Upper lobe of right lung (tissue), 1 donor: Measurements from ENCODE around the gene HS2ST1. TPM values are rescaled to one million over a fixed set of nuclear protein-coding genes. Genes with fewer than 3 reads are reported as not detected.
"Not testable (repeated sequence)": the region's sequence is repeated elsewhere in the genome, so short reads cannot be mapped to it uniquely, and the experiment has no call there.

Source experiments
- ATAC-seq: fragments of 200-7000 bp; cut with Tn5 transposase; one replicate; pipeline ENCODE4 v1.9.1; 2020; ENCODE audit warnings: mild to moderate bottlenecking, moderate library complexity
- DNase-seq: peaks from one replicate; pipeline ENCODE4 v3.0.0-alpha.2; 2020
- H3K27ac ChIP-seq: fragments of 200-600 bp; one replicate; pipeline ENCODE4 v1.8.0; 2022
- H3K27me3 ChIP-seq: fragments of 200-600 bp; one replicate; pipeline ENCODE4 v1.8.0; 2022; ENCODE audit warnings: mild to moderate bottlenecking
- H3K36me3 ChIP-seq: fragments of 200-600 bp; one replicate; pipeline ENCODE4 v1.8.0; 2022
- H3K4me1 ChIP-seq: fragments of 200-600 bp; one replicate; pipeline ENCODE4 v1.8.0; 2022
- H3K4me3 ChIP-seq: fragments of 200-600 bp; one replicate; pipeline ENCODE4 v1.8.0; 2022; ENCODE audit warnings: mild to moderate bottlenecking
- H3K9me3 ChIP-seq: fragments of 200-600 bp; one replicate; pipeline ENCODE4 v1.8.0; 2022
- intact Hi-C: fragments of 100-400 bp; cut with DNase I; formaldehyde crosslinking; loops from one replicate; pipeline ENCODE4 v1.11.0; 2022
- total RNA-seq: library from RNA; stranded (reverse); fragmentation: NEBNext Ultra II Directional; extraction: Animal tissue kit (Norgen Biotek cat#: 25700); gene quantifications from one replicate; pipeline ENCODE4 v1.2.1, GENCODE V29; 2021
- TF ChIP-seq, protein P1 (sequence below): fragments of 200-600 bp; IDR thresholded peaks from one replicate; pipeline ENCODE4 v1.8.0; 2022; ENCODE audit warnings: antibody characterized with exemption
- donor health status: DM: no; HTN: yes; CAD: no; lungs with severe emphysema.

Gene HS2ST1
- total RNA-seq, 1 donor from 2014 or later: 19.9 TPM

GRCh38 chr1:86872086-86872485, 42.3 kb upstream of the HS2ST1 start:
- no peaks in the 10 kb centered on the region for H3K4me1 ChIP-seq
- H3K27ac ChIP-seq: no peak overlapping the region
- H3K4me3 ChIP-seq: no peak overlapping the region
- no peaks in the 10 kb centered on the region for H3K27me3 ChIP-seq
- no peaks in the 10 kb centered on the region for H3K9me3 ChIP-seq
- no peak for DNase-seq
- TF ChIP-seq, protein P1, sequence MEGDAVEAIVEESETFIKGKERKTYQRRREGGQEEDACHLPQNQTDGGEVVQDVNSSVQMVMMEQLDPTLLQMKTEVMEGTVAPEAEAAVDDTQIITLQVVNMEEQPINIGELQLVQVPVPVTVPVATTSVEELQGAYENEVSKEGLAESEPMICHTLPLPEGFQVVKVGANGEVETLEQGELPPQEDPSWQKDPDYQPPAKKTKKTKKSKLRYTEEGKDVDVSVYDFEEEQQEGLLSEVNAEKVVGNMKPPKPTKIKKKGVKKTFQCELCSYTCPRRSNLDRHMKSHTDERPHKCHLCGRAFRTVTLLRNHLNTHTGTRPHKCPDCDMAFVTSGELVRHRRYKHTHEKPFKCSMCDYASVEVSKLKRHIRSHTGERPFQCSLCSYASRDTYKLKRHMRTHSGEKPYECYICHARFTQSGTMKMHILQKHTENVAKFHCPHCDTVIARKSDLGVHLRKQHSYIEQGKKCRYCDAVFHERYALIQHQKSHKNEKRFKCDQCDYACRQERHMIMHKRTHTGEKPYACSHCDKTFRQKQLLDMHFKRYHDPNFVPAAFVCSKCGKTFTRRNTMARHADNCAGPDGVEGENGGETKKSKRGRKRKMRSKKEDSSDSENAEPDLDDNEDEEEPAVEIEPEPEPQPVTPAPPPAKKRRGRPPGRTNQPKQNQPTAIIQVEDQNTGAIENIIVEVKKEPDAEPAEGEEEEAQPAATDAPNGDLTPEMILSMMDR: no peak
- H3K36me3 ChIP-seq: no peaks in the 10 kb centered on the region
- ATAC-seq: no peak
- intact Hi-C loops: no loop called here

DNA sequence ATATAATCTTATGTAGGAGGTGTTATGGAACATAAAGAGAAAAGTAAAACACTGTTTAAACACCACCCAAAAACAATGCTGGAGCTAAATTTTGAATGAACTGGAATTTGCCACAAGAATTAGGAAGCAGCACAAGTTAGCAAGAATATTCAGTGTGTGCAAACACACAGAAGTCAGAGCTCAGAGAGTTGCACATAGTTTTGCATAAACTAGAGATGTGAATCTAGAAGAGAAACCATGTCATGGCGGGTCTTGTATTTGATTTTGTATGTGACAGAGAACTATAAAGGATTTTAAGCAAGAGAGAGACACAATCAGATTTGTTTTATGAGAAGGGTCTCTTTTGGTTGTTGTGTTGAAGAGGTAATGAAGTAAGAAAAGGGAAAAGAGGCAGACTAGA, 38.7 kb upstream of the HS2ST1 start:
- peaks cover 18% of the 10 kb centered on the region for H3K36me3 ChIP-seq
- no peaks in the 10 kb centered on the region for H3K4me1 ChIP-seq
- no peak overlapping the region for H3K27ac ChIP-seq
- no peaks in the 10 kb centered on the region for H3K27me3 ChIP-seq
- TF ChIP-seq, protein P1: no peak
- intact Hi-C loops: no loop called here
- no peaks in the 10 kb centered on the region for H3K9me3 ChIP-seq
- DNase-seq: no peak
- no peak overlapping the region for H3K4me3 ChIP-seq
- ATAC-seq: no peak

GRCh38 chr1:86887479-86888162, 26.8 kb upstream of the HS2ST1 start:
- DNase-seq (no peak), ATAC-seq (no peak)
- Histone ChIP-seq H3K4me3 (no peak overlapping the region), H3K9me3 (no peaks in the 10 kb centered on the region), H3K4me1 (no peaks in the 10 kb centered on the region), H3K27me3 (no peaks in the 10 kb centered on the region), H3K27ac (no peak overlapping the region), H3K36me3 (peaks cover 7% of the 10 kb centered on the region)
- TF ChIP-seq, protein P1: no peak
- intact Hi-C loops: no loop called here

GRCh38 chr1:86888327-86888726, 26.1 kb upstream of the HS2ST1 start:
- Histone ChIP-seq H3K27ac (no peak overlapping the region), H3K27me3 (no peaks in the 10 kb centered on the region), H3K9me3 (no peaks in the 10 kb centered on the region), H3K4me1 (no peaks in the 10 kb centered on the region), H3K4me3 (no peak overlapping the region), H3K36me3 (peaks cover 7% of the 10 kb centered on the region)
- TF ChIP-seq, protein P1: no peak
- no peak for ATAC-seq
- no peak for DNase-seq
- intact Hi-C loops: no loop called here

GRCh38 chr1:86899401-86899800, 15.0 kb upstream of the HS2ST1 start:
- H3K4me1 ChIP-seq, H3K4me3 ChIP-seq, DNase-seq, H3K27ac ChIP-seq, ATAC-seq, H3K27me3 ChIP-seq, H3K9me3 ChIP-seq, intact Hi-C loops: not testable (repeated sequence)
- peaks cover 24% of the 10 kb centered on the region for H3K36me3 ChIP-seq

GRCh38 chr1:86905875-86906274, 8.6 kb upstream of the HS2ST1 start:
- Histone ChIP-seq H3K27me3 (no peaks in the 10 kb centered on the region), H3K4me3 (no peak overlapping the region), H3K4me1 (no peaks in the 10 kb centered on the region), H3K9me3 (no peaks in the 10 kb centered on the region), H3K27ac (no peak overlapping the region), H3K36me3 (peaks cover 25% of the 10 kb centered on the region)
- ATAC-seq (no peak), DNase-seq (no peak)
- TF ChIP-seq, protein P1: no peak
- intact Hi-C loops: no loop called here
